HG03097 (cell line): ENCODE results near the gene DTL.

Experiments used
- ATAC-seq: cut with Tn5 transposase; IDR thresholded peaks from one replicate; pipeline ENCODE4 v1.9.1; 2021; ENCODE audit not compliant: unreplicated experiment, low FRiP score

Gene DTL

DNA sequence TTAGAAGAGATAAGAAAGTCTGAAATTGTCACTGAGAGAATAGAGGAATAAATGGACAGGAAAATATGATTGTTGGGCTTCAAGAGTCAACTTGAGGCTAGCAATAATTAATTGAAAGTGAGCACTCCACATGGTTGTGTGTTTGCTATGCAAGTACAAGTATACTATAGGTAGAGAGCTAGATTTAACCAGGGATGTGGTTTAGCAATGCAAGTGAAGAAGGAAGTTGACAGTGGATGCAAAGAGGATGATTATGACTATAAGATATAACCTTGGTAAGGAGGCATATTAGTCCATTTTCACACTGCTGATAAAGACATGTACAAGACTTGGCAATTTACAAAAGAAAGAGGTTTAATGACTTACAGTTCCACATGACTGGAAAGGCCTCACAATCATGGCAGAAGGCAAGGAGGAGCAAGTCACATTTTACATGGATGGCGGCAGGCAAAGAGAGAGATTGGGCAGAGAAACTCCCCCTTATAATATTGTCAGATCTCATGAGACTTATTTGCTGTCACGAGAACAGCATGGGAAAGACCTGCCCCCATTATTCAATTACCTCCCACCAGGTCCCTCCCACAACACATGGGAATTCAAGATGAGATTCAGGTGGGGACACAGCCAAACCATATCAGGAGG lies 47.3 kb downstream of the DTL start:
- no peak for ATAC-seq

DNA sequence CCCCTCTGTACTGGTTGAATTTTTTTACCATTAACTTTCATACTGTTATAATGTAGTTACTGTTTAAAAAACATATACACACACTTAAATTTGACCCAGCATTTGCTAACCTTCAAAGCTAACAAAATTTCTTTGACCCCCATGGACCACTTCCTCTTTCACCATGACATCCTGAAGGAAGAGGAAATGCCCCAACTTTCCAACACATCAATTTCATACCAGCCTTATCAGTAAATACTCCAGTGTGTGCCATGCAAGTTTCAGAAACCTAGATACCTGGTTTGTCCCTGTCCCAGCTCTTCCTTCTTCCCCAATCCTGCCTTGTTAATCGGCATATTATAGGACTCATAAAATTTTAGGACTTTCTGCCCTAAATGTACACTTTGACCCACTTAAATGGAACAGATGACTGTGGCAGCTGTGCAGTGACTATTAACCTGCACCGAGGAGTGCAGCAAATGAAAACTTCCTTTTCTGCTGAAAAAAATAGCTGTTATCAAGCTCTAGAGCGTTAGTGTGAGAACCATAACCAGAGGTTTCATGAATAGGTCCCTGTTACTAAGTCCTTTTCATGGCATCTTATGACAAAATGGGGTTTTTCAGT lies 54.1 kb downstream of the DTL start:
- ATAC-seq, result no peak

DNA sequence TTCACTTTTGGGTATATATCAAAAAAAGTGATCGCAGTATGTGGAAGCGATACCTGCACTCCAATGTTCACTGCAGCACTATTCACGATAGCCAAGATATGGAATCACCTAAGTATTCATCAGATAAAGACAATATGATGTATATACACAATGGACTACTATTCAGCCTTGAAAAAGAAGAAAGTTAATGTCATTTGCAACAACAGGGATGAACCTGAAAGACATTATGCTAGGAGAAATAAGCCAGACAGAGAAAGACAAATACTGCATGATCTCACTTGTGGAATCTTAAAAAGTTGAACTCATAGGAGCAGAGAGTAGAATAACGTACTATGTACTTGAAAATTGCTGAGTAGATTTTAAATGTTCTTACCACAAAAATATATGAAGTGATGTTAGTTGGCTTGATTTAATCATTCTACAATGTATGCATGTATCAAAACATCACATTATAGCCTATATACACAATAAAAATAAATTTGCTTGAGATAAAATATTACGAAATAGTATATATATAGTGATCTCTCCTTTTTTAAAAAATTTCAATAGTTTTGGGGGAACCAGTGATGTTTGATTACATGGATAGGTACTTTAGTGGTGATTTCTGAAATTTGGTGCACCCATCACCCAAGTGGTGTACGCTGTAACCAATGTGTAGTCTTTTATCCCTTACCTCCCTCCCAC lies 56.0 kb downstream of the DTL start:
- no peak for ATAC-seq

DNA sequence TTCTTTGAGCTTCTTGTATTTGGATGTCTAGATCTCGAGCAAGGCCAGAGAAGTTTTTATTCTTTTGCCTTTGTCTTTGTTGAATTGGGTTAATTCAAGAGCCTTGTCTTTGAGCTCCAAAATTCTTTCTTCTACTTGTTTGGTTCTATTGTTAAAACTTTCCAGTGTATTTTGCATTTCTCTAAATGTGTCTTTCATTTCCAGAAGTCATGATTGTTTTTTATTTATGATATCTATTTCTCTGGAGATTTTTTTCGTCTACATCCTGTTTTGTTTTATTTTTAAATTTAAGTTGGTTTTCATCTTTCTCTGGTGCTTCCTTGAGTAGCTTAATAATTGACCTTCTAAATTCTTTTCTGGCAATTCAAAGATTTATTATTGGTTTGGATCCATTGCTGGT lies 61.8 kb downstream of the DTL start:
- no peak for ATAC-seq

DNA sequence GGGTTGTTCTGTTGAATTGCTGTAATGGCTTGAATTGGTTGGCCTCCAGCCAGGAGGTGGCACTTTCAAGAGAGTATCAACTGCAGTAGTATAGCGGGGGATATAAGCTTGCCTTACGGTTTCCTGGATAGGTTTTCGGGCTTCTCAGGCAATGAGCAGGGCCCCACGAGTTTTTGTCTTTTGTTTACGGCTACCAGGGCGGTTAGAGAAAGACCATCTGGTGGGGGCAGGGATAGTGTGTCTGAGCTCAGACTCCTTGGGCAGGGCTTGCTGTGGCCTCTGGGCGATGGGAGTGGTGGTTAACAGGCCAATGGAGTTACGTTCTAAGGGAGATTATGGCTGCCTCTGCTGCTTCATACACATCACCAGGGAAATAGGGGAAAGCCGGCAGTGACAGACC lies 62.8 kb downstream of the DTL start:
- ATAC-seq, result no peak

DNA sequence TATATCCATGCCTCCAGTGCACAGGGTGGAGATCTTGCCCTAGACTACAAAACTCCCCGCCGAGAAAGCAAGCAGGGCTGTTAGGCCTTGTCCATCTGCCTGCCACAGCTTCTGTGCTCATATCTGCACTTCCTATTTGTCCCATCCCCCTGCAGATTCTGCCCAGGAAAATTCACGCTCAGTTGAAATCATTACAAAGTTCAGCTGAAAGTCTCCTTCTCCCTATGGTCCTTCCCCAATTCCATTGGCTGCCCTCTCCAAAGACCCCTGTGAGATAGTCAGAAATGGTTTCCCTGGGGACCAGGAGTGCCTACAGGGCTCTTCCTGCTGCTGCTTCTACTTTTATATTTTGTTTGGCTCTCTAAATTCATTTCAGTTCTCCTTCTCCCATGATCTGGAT lies 63.2 kb downstream of the DTL start:
- no peak for ATAC-seq

DNA sequence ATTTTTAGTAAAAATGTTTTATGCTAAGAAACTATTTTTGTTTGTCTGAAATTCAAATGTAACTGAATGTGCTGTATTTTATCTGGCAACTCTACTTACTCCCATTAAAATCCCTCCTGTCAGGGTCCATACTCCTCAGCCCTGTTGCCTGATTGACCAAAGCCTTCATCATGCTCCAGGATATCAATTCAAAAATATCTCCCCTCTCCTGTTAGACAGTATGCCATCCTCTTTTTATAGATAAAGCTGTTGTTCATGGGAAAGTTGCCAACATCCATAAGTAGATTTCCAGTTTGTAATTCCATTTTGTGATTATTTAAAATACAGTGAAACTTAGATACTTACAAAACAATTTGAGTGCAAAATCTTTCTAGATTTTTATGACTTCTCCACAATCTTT lies 65.7 kb downstream of the DTL start:
- no peak for ATAC-seq

DNA sequence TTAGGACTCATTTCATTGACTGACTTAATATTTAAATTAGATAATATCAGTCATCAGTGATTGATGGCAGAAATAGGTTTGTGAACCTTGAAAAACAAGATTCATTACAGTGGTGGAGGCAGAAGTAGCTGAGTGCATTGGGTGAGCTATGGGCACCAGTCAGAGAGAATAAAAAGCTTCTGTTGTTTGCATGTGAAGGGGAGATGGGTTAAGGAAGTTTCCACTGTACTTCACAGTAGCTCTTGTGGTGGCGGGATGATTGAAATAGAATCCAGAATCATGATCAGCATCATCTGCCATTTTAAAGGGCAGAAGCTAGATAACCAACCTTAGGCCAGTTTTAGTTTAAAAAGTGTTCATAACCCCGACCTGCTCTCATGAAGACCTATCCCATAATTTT lies 66.2 kb downstream of the DTL start:
- ATAC-seq, result no peak

DNA sequence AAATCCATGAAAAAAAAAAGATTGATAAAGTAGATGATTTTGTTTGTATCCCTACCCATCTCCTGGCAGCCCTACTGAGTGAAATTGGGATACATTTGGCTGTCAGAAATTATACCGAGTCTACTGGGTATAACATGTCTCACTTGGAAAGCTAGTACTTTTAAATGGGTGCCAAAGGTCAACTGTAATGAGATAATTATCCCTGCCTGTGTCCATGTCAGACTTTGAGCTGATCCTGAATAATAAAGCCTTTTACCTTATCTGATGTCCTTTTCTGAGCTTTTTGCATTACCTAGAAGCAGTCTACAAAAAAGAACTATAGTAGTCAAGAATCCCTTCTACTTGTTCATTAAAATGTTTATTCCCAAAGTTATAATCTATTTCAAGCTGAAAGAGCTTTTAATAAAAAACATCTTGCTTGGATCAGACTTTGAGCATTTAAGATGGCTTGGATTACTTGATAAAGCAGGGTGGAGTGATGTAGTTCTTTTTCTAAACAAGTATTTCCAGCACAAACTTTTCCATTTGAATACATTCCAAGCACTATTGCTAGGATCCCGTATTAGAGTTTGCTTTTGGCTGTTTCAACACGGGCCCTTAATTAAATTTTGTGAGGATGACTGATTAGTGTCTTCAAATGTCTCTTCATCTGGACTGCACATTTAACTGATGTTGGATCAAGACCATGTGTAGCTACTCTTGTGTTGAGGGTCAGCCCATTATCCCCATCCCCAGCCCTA lies 69.2 kb downstream of the DTL start:
- no peak for ATAC-seq

DNA sequence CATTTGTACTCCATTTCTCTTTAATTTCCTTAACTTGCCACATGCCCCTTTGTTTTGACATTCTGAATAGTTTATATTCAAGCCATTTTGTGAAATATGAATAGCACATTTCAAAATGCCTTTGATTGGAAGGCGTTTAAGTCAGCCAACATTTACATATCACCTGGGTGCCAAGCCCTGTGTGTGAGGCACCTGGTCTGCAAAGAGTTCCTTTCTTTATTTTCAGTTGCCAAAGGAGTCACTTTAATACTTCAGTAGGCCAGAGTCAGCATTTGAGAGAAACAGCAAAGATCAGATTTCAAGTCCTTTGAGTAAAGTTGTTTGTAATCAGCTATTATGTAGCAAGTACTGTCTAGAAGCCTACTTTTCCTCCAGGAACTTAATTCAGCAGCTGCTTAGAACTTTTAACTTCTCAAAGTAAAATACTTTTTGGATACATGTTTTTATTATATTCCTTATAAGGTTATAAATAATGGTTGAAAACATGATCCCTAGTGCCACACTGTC lies 70.8 kb downstream of the DTL start:
- ATAC-seq, result no peak

DNA sequence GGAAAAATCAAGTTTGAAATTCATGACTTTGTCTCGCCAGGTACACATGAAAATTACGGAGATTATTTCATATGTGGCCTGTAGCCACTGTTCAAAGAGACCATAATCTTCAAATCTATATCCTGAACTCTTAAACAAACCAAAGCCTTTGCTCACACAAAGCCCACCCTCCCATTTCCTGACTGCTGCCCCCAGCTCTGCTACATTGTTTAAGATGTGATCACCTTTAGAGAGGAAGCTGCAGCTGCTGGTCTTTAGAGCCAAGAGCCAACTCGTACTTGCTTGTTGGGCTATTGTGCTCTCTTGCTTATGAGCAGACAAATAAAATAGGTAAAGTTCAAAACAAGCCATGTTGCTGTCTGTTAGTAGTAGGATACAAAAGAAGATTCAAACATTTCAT lies 71.9 kb downstream of the DTL start:
- no peak for ATAC-seq

DNA sequence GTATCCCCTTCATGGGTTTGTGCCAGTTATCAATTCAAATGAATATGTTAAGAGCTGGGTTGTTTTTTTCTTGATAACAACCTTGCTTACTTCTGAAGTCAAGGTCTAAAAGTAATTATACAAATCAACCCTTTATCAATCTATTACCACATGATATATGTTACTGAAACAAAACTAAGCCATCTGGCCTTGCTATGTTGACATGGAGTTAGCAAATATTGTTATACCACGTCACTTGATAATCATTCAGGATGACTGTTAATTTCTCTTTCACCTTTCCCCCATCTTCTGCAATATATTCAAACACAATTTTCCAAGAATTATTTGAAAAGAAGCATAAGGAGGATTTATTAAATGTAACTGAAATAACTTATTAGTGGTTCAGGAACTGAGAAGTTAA lies 72.6 kb downstream of the DTL start:
- no peak for ATAC-seq

DNA sequence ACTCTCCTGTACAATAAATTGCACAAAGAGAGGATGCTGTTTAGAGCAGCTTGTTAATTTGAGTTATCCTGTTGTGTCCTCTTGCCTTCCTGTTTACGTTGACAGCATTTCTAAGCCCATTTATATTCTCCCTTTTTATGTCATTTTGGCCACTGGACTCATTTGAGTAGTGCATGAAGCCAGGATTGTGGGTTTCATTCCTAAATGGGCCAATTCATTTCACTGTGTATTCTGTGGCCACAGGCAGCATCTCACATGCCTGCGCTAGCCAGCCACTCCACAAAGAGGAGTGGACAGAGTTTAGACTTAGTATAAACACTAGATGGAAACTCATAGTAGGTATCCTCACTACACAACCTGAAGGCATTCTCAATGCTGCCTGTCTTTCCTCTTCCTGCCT lies 73.4 kb downstream of the DTL start:
- ATAC-seq, result no peak

DNA sequence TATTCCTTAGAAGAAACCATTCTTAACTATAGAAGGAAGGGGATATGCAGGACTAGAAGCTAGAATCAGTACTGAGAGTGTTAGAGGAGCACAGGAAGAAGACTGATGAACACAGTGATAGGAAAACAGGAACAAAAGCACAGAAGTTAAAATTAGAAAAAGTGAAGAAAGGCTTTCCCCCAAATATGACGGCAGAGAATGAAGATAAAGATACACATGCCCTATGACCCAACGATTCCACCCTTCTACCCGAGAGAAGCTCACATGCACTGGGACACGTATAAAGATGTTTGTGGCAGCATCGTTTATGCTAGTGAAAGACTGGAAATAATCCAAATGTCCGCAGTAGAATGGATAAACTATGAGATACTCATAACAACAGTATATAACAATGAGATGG lies 74.2 kb downstream of the DTL start:
- ATAC-seq, result no peak

DNA sequence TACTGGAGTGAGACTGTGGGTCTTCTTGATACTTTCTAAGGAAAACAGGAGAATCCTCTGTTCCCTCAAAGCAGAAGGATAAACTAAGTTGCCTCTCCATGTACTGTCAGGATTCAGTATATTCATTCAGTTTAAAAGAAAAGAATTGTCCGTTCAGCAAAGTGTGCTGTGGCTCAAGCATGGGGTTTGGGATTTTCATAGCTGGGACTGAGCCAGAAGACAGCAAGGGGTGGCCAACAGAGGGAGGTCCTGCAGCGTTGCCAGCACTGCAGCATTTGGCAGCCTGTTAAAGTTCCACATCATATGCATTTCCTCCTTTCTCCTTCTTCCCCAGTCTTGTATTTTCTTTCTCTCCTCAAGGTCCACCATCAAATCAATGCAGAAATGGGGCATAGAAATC lies 75.1 kb downstream of the DTL start:
- ATAC-seq, result no peak

DNA sequence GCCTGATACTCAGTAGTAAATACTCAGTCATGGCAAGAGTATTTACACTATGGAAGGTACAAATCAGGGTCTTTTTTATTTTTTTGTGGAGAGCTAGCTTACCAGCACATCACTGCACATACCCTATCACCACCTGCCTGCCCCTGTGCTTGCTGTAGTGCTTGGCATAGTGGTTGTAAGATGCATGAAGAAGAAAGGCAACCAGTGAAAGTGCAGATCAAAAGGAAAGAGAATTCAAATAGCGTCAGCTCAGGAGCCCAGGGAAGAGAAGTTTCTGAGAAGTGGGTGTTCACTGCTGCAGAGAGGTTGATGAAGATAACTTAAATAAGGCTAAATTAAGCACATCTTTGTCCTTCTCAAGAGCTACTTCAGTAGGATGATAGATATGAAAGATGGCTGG lies 76.0 kb downstream of the DTL start:
- ATAC-seq, result no peak

DNA sequence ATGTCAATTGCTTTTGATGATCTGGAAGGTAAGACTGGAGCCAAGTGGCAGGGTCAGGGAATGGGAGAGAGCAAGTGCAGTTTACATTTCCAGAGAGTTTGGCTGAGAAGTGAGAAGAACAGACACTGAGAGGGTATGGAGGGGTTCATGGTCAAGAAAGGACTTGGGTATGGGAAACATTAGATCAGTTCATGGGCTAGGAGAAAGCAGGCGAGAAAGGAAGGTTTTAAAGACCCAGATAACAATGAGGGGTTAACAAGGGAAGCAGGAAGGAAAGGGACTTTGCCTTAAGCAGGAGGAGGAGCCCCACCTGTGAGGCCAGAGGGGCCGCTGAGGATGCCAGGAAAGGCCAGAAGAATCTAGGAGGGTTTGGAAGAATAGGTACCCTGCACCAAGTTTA lies 78.2 kb downstream of the DTL start:
- no peak for ATAC-seq

DNA sequence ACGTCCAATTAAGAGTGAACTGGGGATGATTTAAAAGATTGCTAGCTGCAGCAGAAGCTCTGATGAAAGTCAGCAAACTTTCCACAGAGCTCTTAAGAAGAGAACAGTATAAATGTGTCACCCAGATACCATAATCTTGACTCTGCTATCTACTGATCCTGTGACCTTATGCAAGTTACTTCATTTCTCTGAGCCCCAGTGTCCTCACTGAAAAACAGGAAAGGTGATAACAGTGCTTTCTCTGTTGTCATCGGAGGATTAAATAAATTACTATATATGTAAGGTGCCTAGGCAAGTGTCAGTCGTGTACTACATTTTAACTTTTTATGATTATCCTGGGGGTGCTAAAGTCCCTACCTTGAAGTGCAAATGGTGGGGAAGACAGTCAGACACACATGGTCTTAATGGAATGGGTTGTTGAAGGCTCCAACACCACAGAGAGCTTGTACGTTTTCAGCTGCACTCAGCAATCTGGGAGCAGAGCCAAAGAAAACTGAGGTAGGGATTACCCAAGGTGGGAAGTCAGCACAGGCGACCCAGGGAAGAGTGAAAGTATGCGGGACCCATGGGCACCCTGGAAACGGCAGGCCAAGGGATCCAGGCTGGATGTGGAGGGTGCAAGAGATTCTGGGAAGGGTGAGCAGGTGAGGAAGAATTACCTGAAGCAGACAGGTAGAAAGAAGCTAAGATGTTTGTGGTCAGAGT lies 82.8 kb downstream of the DTL start:
- no peak for ATAC-seq

DNA sequence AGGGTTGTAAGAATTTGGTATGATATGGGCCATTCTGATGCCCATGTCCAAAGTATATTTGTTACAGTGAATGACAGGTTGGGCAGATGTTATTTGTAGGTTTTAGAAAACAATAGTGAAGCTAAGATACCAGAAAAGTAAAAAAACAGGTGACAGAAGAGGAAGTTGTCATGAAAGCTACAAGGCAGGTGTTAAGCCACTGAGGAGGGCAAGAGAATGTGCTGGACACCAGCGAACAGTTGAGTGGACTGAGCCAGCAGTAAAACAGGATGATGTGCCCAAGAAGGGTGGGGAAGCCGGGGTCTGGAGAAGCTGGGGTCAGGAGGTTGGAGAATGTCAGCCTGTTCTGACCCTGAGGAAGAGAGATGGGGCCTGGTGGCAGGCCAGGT lies 83.3 kb downstream of the DTL start:
- no peak for ATAC-seq

DNA sequence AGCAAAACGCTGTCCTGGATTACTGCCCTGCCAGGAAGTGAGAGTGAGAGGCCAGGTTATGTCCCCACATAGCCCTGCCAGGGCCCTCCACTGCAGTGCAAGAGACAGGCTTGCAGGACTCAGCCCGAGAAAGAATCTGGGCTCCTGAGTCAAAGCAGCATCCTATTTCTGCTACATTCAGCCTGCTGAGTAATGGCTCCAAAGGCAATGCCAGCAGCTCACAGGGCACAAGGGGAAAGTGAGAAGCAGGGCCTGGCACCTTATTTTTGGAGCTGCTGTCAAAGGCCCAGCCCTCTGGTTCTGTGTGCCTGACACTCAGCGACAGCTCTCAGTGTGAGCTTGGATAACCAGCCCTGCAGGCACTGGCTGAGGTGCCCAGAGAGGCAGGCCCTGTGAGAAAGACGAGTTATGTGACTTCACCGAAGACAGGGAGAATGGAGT lies 83.9 kb downstream of the DTL start:
- ATAC-seq, result no peak

DNA sequence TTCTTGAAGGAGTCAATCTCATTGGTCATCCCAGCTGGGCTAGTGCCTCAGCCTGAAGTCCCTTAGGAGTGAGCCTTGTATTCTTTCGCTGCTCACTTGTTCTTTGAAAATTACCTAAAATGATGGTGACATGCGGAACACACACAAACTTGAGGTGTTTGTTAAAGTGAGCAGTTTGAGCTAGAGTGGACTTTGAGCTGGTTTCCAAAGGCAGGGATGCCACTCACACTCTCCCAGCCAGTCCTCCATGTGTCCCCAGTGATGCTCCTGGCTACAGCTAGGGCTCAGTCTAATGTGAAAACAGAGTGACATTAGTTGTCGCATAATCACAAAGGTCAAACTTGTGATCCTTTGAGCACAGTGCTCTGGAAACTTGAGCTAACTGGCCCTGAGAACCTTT lies 84.3 kb downstream of the DTL start:
- ATAC-seq, result no peak
